K562 (cell line): ENCODE results near the gene SERF2. TPM values are rescaled to one million over a fixed set of nuclear protein-coding genes. Genes with fewer than 3 reads are reported as not detected.

ENCODE experiments used
- ADNP ChIP-seq: fragments of 200-800 bp; sonication (Bioruptor generic); IDR thresholded peaks from 2 replicates; pipeline ENCODE4 v1.6.1; 2016; ENCODE audit warnings: missing genetic modification characterization, missing compliant biosample characterization
- BRCA1 ChIP-seq, 2 experiments: fragments of 450-650 bp in 1 of 2; sonication (generic) in 1 of 2; formaldehyde crosslinking in 1 of 2; IDR thresholded peaks; 2 replicates each; pipeline versions ENCODE4 v1.5.0 to v1.6.1; 2017 to 2020; ENCODE audit warnings: mild to moderate bottlenecking in 1 of 2, missing genetic modification reagents in 1 of 2
- CBFA2T2 ChIP-seq: fragments of 450-650 bp; conservative IDR thresholded peaks from 2 replicates; pipeline ENCODE4 v1.6.1; 2017; ENCODE audit warnings: mild to moderate bottlenecking
- CCAR2 ChIP-seq: fragments of 200-400 bp; formaldehyde crosslinking; IDR thresholded peaks from 2 replicates; pipeline ENCODE4 v1.6.1; 2017; ENCODE audit warnings: mild to moderate bottlenecking, low read depth, low read length
- FOS ChIP-seq: IDR thresholded peaks from 3 replicates; pipeline ENCODE4 v1.6.1; 2011; ENCODE audit not compliant: insufficient read length; ENCODE audit errors: extremely low read depth
- KDM1A ChIP-seq, 2 experiments: fragments of 450-650 bp; IDR thresholded peaks; 2 replicates each; pipeline ENCODE4 v1.6.1; 2016; ENCODE audit warnings: mild to moderate bottlenecking in 2 of 2
- KHSRP ChIP-seq: fragments of 450-650 bp; IDR thresholded peaks from 2 replicates; pipeline ENCODE4 v1.6.1; 2017
- NFATC3 ChIP-seq: fragments of 450-650 bp; IDR thresholded peaks from 2 replicates; pipeline ENCODE4 v1.6.1; 2017; ENCODE audit warnings: mild to moderate bottlenecking
- PHB2 ChIP-seq: fragments of 450-650 bp; IDR thresholded peaks from 2 replicates; pipeline ENCODE4 v1.6.1; 2017; ENCODE audit warnings: low read depth
- RBM17 ChIP-seq: fragments of 200-400 bp; formaldehyde crosslinking; IDR thresholded peaks from 2 replicates; pipeline ENCODE4 v1.6.1; 2017; ENCODE audit warnings: low read depth, mild to moderate bottlenecking, low read length, borderline replicate concordance
- RFX5 ChIP-seq: IDR thresholded peaks from 2 replicates; pipeline ENCODE4 v1.6.1; 2011; ENCODE audit warnings: low read depth, mild to moderate bottlenecking, improper control_type of control experiment, low read length
- SMARCA4 ChIP-seq: fragments of 450-650 bp; IDR thresholded peaks from 2 replicates; pipeline ENCODE4 v1.6.1; 2016
- SMC3 ChIP-seq: conservative IDR thresholded peaks from 2 replicates; pipeline ENCODE4 v1.6.1; 2011; ENCODE audit warnings: low read depth, low read length, improper control_type of control experiment; ENCODE audit not compliant: insufficient read depth
- SPI1 ChIP-seq: IDR thresholded peaks from 2 replicates; pipeline ENCODE4 v1.6.1; 2011; ENCODE audit warnings: low read depth, low read length, control low read depth, borderline replicate concordance
- ZFP36 ChIP-seq: fragments of 150-350 bp; IDR thresholded peaks from 2 replicates; pipeline ENCODE4 v1.6.1; 2018; ENCODE audit warnings: low read length, low read depth; ENCODE audit not compliant: partially characterized antibody
- ZKSCAN1 ChIP-seq: fragments of 150-350 bp; IDR thresholded peaks from 2 replicates; pipeline ENCODE4 v1.6.1; 2016; ENCODE audit warnings: low read depth, low read length
- ZNF354B ChIP-seq: fragments of 250-450 bp; sonication (Bioruptor Pico); IDR thresholded peaks from 2 replicates; pipeline ENCODE4 v1.4.0; 2020
- ZNF408 ChIP-seq: fragments of 250-450 bp; sonication (Bioruptor Pico); IDR thresholded peaks from 2 replicates; pipeline ENCODE4 v1.4.0; 2020; ENCODE audit warnings: low read depth, mild to moderate bottlenecking, moderate library complexity
- ZNF717 ChIP-seq: fragments of 250-450 bp; sonication (Bioruptor Pico); IDR thresholded peaks from 2 replicates; pipeline ENCODE4 v1.5.0; 2021
- ZNF764 ChIP-seq: fragments of 250-450 bp; sonication (Bioruptor Pico); IDR thresholded peaks from 2 replicates; pipeline ENCODE4 v1.4.0; 2020; ENCODE audit warnings: low read depth, mild to moderate bottlenecking, moderate library complexity
- polyA plus RNA-seq, 8 experiments: library from polyadenylated mRNA; depleted of rRNA in 4 of 8; stranded (reverse) in 5 of 8; unstranded in 3 of 8; fragments of >200 nt; fragmentation: Nextera tagmentation in 2 of 8; fragmentation: Illumina TruSeq in 1 of 8; extraction: Ambion mirVana in 2 of 8; extraction: Trizol in 1 of 8; gene quantifications; 2 replicates each; pipeline versions ENCODE4 v1.2.1 to v1.2.3, GENCODE V29; 2011 to 2014; ENCODE audit warnings: inconsistent platforms in 1 of 8, missing spikeins in 1 of 8
- total RNA-seq, 7 experiments: library from RNA; depleted of rRNA in 6 of 7; stranded (reverse); fragments of >200 nt in 6 of 7; fragmentation: Illumina TruSeq in 2 of 7; extraction: Trizol in 2 of 7; gene quantifications; 2 replicates each; pipeline versions ENCODE4 v1.2.1 to v1.2.3, GENCODE V29; 2011 to 2021; ENCODE audit warnings: low replicate concordance in 1 of 7
- TF ChIP-seq, protein P1 (sequence below): fragments of 250-450 bp; sonication (Bioruptor Pico); IDR thresholded peaks from 2 replicates; pipeline ENCODE4 v1.8.0; 2022; ENCODE audit warnings: inconsistent platforms
- TF ChIP-seq, protein P2 (sequence below): fragments of 250-450 bp; sonication (Bioruptor Pico); IDR thresholded peaks from 2 replicates; pipeline ENCODE4 v1.9.0; 2021; ENCODE audit warnings: mild to moderate bottlenecking, inconsistent platforms
- TF ChIP-seq, protein P3 (sequence below): sonication (generic); formaldehyde crosslinking; IDR thresholded peaks from 2 replicates; pipeline ENCODE4 v1.5.0; 2020; ENCODE audit warnings: missing genetic modification reagents
- TF ChIP-seq, protein P4 (sequence below): fragments of 250-450 bp; sonication (Bioruptor Pico); IDR thresholded peaks from 2 replicates; pipeline ENCODE4 v1.4.0; 2020; ENCODE audit warnings: mild to moderate bottlenecking, moderate library complexity

Gene SERF2
- total and polyA plus RNA-seq, 9 of the 15 experiments (the other 6 are each of a cell fraction or from before 2014, with no cell fraction given): 497 to 3,360 (median 867) TPM

DNA sequence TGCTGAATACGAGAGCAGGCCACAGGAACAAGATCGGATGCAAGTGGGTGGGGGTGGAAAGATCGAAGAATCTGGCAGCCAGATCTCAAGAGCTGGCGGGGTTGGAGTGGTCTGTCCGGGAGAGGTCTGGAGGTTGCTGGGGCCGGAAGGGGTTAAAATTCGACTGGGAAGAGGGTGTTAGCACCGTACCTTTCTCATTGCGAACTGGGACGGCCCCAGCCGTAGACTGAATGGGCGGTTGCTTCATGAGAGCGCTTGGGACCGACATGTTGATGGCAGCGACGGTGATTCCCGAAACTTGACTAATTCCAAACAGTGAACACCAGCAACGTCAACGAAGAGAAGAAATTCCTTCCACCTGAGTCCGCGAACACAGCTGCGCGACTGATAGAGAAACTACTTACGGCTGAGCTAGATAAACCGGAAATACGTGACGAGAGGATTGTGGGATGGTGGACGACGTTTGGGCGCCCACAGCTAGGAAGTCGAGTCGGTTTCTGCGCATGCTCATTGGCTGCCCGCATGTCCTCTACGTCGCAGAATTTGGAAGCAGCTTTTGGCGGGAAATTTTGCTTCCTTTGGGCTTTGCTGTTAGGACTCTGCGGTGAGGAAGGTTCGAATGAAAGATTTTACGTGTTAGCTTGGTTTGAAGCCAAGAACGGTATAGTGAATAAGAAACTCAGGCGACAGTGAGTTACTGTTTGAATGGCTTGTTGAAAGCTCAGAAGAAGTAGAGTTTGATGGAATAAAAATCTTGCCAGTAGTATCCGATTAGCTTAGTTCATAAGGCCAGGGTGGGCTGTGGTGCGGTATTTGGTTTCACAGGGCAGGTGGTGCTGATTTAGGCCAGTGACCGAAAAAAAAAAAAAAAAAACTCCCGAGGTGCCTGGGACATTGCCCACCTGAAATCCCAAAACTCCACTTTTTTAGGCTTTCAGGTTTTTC lies 32.5 kb downstream of the SERF2 start, which contains the start of gene MFAP1 (continued):
- TF ChIP-seq SMARCA4 (peak; percentile 64; the same call in 1 of the 2 replicates), BRCA1 (IDR thresholded peaks at IDR 0.05) (no peak), BRCA1 (CRISPR knock-in tag; IDR thresholded peaks at IDR 0.05) (no peak), ZNF717 (CRISPR knock-in tag) (no peak), RBM17 (no peak), CBFA2T2 (no peak), FOS (no peak), ZNF408 (no peak), PHB2 (no peak; the same call in 1 of the 2 replicates), ZKSCAN1 (no peak), ZNF354B (CRISPR knock-in tag) (no peak), ADNP (tag) (no peak), SPI1 (0 out of 2 replicates have a peak, but pooled peaks have one; percentile 19), KDM1A (IDR thresholded peaks at IDR 0.05) (no peak), CCAR2 (no peak), SMC3 (no peak), RFX5 (no peak), NFATC3 (no peak; the same call in 1 of the 2 replicates), ZFP36 (peak; percentile 2), ZNF764 (CRISPR knock-in tag) (no peak), KHSRP (no peak)
- TF ChIP-seq, protein P1, sequence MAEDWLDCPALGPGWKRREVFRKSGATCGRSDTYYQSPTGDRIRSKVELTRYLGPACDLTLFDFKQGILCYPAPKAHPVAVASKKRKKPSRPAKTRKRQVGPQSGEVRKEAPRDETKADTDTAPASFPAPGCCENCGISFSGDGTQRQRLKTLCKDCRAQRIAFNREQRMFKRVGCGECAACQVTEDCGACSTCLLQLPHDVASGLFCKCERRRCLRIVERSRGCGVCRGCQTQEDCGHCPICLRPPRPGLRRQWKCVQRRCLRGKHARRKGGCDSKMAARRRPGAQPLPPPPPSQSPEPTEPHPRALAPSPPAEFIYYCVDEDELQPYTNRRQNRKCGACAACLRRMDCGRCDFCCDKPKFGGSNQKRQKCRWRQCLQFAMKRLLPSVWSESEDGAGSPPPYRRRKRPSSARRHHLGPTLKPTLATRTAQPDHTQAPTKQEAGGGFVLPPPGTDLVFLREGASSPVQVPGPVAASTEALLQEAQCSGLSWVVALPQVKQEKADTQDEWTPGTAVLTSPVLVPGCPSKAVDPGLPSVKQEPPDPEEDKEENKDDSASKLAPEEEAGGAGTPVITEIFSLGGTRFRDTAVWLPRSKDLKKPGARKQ (CRISPR knock-in tag): no peak
- TF ChIP-seq, protein P2, sequence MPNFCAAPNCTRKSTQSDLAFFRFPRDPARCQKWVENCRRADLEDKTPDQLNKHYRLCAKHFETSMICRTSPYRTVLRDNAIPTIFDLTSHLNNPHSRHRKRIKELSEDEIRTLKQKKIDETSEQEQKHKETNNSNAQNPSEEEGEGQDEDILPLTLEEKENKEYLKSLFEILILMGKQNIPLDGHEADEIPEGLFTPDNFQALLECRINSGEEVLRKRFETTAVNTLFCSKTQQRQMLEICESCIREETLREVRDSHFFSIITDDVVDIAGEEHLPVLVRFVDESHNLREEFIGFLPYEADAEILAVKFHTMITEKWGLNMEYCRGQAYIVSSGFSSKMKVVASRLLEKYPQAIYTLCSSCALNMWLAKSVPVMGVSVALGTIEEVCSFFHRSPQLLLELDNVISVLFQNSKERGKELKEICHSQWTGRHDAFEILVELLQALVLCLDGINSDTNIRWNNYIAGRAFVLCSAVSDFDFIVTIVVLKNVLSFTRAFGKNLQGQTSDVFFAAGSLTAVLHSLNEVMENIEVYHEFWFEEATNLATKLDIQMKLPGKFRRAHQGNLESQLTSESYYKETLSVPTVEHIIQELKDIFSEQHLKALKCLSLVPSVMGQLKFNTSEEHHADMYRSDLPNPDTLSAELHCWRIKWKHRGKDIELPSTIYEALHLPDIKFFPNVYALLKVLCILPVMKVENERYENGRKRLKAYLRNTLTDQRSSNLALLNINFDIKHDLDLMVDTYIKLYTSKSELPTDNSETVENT (CRISPR knock-in tag): peak; percentile 68; the same call in 1 of the 2 replicates
- TF ChIP-seq, protein P3, sequence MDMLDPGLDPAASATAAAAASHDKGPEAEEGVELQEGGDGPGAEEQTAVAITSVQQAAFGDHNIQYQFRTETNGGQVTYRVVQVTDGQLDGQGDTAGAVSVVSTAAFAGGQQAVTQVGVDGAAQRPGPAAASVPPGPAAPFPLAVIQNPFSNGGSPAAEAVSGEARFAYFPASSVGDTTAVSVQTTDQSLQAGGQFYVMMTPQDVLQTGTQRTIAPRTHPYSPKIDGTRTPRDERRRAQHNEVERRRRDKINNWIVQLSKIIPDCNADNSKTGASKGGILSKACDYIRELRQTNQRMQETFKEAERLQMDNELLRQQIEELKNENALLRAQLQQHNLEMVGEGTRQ (CRISPR knock-in tag): no peak
- TF ChIP-seq, protein P4, sequence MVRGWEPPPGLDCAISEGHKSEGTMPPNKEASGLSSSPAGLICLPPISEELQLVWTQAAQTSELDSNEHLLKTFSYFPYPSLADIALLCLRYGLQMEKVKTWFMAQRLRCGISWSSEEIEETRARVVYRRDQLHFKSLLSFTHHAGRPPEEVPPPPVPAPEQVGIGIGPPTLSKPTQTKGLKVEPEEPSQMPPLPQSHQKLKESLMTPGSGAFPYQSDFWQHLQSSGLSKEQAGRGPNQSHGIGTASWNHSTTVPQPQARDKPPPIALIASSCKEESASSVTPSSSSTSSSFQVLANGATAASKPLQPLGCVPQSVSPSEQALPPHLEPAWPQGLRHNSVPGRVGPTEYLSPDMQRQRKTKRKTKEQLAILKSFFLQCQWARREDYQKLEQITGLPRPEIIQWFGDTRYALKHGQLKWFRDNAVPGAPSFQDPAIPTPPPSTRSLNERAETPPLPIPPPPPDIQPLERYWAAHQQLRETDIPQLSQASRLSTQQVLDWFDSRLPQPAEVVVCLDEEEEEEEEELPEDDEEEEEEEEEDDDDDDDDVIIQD (CRISPR knock-in tag): no peak
